ENCODE results near the gene TMEM62.
"Not testable (repeated sequence)": the region's sequence is repeated elsewhere in the genome, so short reads cannot be mapped to it uniquely, and the experiment has no call there.

Gene TMEM62

DNA sequence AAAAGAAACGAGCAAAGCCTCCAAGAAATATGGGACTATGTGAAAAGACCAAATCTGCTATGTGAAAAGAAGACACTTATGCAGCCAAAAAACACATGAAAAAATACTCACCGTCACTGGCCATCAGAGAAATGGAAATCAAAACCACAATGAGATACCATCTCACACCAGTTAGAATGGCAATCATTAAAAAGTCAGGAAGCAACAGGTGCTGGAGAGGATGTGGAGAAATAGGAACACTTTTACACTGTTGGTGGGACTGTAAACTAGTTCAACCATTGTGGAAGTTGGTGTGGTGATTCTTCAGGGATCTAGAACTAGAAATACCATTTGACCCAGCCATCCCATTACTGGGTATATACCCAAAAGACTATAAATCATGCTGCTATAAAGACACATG is 43.8 kb downstream of the TMEM62 start:
- not testable (repeated sequence) for DNase-seq (ENCODE audit: low read depth in 3 of 3)

DNA sequence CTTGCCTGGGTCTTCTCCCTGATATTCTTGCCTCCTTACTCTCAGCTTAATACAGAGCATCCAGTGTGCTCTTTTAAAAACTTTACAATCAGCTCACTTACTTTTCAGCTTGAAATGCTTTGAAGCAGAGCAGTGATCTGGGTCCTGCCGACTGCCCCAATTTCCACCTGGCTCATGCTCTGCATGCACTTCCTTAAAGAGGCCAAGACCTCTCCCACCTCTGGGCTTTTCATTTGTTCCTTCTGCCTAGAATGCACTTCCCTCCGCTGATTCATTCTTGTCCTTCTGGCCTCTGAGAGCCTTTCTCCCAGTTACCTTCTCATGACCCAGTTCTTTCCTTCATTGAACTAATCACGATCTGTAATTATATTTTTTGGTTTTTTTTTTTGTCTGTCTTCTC is 49.9 kb downstream of the TMEM62 start:
- DNase-seq (ENCODE audit: low read depth in 3 of 3): no peak

DNA sequence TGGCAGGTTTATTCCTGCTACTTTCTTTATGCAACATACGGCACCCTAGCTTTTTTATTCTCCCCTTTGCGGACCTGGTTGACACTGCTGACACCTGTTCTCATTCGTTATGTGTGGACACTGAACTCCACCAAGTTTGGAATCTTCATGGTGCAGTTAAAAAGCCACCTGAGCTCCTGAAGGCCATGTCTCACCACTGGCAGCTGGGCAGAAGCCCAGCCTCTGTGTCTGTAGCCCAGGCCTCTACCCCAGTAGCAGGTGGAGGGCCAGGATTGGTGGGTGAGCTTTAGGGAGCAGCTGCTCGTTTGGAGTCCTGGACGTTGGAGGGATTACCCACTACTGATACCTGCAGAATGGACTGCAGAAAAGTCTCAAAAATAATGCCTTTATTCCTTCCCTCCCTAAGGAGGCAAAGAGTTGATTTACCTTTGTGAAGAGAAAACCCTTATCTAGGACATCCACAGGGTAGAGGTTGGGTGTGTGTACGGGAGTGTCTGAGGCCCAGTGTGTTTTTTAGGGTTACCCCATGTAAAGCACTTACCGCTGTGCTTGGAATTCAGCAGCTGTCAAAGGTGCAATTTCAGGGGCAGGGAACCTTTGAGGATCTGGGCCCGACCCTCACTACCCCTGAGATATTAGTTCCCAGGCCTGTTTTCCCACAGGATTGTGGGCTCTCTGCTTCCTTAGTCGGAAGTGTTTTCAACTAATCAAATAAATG is 51.2 kb downstream of the TMEM62 start:
- no peak for DNase-seq (ENCODE audit: low read depth in 3 of 3)

DNA sequence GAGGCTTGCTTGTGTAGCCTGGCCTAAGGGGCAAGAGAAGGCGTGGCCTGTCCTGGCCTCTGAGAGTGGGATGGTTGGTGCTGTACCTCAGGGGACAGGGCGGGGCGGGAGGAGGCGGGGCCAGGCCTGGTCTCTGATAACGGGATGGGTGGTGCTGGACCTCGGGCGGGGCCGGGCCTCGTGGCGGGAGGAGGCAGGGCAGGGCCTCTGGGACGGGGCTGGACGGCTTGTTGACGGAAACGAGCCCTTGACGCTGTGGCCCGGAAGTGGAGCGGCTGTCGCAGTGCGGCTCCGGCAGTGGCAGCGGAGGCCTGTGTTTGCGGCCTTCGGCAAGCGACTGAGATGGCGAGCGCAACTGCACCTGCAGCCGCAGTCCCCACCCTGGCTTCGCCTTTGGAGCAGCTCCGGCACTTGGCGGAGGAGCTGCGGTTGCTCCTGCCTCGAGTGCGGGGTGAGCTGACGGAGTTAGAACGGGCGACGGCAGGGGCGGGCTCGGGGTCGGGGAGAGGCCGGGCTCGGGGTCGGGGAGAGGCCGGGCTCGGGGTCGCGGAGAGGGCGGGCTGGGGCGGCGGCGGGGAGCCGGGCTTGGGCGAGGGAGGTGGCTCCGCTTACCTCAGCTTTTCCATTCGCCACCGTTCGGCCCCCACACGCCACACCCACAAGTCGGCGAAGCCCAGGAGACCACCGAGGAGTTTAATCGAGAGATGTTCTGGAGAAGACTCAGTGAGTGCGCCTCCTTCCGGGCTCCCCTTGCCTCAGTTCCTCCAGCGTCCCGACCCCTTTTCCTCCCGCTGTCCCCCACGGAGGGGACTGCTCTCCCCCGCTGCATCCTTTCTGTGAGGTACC is 52.0 kb downstream of the TMEM62 start, which contains the start of gene CCNDBP1:
Gene CCNDBP1 (plus strand): TSS at position 247 of the 846 bp plus-strand sequence. CDS start 96 bp downstream, at position 343.
- DNase-seq (ENCODE audit: low read depth in 3 of 3): peak; percentile 82 to 94 (median 85)

DNA sequence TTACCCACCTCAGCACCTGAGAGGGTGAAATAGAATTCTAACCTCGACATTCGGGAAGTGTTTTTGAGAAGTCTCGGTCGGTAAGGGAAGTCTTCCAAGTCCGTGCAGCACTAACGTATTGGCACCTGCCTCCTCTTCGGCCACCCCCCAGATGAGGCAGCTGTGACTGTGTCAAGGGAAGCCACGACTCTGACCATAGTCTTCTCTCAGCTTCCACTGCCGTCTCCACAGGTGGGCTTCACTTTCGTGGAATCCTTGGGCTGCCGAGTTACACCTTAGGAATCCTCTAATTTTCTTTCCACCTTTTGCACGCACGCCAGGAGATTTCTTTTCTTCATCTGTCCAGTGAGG is 52.6 kb downstream of the TMEM62 start:
- DNase-seq (ENCODE audit: low read depth in 3 of 3): peak in 1 of 3 donors; percentile 32

DNA sequence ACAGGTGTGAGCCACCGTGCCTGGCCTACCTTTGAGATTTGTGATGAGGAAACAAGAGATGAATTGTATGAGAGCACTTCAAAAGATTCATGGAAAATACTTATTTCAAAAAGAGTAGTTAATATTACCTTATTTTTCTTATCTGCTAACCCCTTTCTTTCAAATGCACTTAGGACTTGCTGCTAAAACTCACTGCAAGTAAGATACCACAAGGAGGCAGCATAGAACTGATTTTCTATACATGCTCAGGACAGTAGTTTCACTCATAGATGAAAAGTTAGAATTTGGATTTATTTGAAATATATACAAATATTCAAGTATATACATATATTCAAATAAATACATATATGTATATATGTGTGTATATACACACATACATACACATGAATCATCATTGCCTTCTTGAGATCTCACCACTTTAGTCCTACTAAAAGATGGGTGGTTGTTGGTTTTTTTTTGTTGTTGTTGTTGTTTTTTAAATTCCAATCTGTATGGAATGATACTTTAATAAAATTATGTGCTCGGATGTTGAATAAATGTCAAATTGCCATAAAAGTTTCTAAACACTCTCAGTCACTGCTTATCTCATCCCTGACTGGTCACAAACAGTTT is 54.3 kb downstream of the TMEM62 start:
- DNase-seq (ENCODE audit: low read depth in 3 of 3): no peak

DNA sequence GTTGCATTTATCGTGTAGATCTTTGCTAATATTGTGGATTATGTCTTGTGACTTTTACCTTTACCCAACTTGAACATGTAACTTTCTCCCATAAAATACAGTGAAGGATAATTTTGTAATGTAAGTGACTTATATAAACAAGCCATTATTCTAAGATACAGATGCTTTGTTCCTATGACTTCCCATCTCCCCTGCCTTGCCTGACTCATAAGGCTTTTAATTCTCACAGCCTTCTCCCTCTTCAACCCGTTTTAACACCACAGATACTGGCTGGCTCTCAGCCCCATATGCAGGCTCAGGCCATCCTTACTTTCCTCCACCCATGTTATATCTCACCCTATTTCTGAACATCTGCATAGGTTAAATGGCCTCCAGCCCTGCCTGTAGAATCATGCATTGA is 55.9 kb downstream of the TMEM62 start:
- DNase-seq (ENCODE audit: low read depth in 3 of 3): no peak

DNA sequence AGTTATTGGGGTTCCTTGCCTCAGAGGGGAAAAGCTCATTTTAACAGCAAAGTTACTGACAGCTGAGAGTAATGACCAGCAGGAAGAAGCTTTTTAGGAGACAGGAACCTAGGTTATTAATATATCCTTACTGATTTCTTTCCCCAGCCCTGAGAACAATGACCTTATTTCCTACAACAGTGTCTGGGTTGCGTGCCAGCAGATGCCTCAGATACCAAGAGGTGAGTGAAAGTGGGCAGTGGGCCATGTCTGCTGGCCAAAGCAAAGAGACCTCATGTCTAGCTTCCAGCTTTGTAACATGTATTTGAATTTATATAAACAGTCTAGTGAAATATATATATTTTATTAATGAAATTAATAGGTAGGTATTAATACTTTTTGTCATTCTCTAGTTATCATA is 56.8 kb downstream of the TMEM62 start:
- no peak for DNase-seq (ENCODE audit: low read depth in 3 of 3)

DNA sequence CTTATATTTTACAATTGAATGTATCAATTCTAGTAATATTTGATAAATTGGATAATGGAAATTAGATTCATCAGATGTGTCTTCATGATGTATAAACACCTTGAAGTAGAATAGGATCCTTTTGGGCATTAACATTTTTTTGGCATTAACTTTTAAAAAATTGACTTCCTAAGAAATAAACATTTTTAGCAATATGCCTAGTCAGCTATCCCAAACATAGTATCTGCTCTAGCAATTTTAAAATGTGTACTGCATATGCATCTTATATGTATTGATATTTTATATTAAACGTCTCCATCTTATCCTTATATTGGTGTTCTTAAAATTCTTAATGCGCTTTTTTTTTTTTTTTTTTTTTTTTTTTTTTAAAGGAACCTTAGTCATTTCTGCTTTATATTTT is 60.3 kb downstream of the TMEM62 start:
- no peak for DNase-seq (ENCODE audit: low read depth in 3 of 3)

DNA sequence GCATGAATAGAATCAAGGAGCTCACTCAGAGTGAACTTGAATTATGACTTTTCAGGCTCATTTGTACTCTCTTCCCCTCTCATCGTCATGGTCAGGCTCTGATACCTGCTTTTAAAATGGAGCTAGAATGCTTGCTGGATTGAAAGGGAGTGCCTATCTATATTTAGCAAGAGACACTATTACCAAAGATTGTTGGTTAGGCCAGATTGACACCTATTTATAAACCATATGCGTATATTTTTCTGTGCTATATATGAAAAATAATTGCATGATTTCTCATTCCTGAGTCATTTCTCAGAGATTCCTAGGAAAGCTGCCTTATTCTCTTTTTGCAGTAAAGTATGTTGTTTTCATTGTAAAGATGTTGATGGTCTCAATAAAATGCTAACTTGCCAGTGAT is 61.4 kb downstream of the TMEM62 start:
- no peak for DNase-seq (ENCODE audit: low read depth in 3 of 3)

DNA sequence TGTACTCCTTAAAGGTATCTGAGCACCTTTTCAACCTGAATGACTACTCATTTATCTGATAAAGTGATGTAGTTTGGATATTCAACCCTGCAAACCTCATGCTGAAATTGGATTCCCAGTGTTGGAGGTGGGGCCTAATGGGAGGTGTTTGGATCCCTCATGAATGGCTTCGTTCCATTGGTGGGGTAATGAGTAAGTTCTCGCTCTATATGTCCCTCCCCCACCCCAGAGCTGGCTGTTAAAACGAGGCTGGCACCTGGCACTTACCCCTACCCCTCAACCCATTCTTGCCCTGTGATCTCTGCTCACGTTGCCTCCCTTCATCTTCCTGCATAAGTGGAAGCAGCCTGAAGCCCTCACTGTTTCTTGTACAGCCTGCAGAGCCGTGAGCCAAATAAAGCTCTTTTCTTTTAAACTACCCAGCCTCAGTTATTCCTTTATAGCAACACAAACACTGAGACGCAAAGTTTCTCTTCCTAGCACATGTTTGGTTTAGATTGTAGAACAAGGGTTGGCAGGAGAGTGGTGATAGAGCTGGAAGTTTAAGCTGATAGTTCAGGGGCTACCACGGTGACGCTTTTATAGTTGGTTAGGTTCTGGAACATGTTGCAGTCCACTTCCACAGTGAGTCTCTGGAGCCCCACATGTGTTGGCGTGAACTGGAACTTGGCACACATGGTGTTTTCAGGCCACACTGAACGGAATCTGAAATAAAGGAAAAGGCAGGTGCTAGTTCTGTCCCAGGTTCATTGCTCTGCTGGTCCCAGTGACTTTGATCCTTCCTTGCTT is 63.6 kb downstream of the TMEM62 start:
- no peak for DNase-seq (ENCODE audit: low read depth in 3 of 3)

DNA sequence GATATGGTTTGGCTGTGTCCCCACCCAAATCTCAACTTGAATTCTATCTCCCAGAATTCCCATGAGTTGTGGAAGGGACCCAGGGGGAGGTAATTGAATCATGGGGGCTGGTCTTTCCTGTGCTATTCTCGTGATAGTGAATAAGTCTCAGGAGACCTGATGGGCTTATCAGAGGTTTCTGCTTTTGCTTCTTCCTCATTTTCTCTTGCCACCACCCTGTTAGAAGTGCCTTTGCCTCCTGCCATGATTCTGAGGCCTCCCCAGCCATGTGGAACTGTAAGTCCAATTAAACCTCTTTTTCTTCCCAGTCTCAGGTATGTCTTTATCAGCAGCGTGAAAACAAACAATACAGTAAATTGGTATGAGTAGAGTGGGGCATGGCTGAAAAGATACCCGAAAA is 64.4 kb downstream of the TMEM62 start:
- DNase-seq (ENCODE audit: low read depth in 3 of 3): not testable (repeated sequence)

DNA sequence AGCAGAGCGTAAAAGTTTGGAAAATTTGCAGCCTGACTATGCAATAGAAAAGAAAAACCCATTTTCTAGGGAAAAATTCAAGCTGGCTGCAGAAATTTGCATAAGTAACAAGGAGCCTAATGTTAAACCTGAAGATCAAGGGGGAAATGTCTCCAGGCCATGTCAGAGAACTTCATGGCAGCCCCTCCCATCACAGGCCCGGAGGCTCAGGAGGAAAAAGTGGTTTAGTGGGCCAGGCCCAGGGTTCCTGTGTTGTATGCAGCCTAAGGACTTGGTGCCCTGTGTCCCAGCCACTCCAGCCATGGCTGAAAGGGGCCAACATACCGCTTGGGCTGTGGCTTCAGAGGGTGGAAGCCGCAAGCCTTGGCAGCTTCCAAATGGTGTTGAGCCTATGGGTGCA is 65.2 kb downstream of the TMEM62 start:
- not testable (repeated sequence) for DNase-seq (ENCODE audit: low read depth in 3 of 3)

DNA sequence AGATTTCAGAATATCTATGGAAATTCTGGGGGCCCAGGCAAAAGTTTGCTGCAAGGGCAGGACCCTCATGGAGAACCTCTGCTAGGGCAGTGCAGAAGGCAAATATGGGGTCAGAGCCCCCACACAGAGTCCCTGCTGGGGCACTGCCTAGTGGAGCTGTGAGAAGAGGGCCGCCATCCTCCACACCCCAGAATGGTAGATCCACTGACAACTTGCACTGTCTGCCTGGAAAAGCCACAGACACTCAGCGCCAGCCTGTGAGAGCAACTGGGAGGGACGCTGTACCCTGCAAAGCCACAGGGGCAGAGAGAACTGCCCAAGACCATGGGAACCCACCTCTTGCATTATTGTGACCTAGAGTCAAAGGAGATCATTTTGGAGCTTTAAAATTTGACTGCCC is 65.6 kb downstream of the TMEM62 start:
- no peak for DNase-seq (ENCODE audit: low read depth in 3 of 3)

DNA sequence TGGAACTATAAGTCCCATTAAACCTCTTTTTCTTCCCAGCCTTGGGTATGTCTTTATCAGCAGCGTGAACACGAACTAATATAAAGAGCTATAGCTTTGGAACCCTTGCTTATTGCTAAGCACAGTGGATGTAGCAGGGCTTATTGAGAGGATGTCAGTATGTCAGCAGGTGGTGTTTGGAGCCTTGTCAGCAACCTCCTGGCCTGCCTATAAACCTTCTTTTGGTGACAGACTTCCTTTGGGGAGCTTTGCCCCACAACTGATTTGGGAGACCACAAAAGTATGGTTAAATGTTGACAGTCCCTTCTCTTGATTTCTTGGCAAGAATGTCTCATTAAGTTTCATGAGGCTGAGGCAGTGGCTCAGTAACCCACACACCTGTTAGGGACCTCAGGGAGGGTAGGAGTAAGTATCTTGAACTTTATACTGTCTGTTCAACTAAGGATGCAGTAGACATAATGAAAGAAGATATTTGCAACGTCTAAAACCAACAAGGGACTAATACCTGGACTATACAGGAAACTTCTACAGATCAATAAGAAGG is 66.6 kb downstream of the TMEM62 start:
- DNase-seq (ENCODE audit: low read depth in 3 of 3): no peak

DNA sequence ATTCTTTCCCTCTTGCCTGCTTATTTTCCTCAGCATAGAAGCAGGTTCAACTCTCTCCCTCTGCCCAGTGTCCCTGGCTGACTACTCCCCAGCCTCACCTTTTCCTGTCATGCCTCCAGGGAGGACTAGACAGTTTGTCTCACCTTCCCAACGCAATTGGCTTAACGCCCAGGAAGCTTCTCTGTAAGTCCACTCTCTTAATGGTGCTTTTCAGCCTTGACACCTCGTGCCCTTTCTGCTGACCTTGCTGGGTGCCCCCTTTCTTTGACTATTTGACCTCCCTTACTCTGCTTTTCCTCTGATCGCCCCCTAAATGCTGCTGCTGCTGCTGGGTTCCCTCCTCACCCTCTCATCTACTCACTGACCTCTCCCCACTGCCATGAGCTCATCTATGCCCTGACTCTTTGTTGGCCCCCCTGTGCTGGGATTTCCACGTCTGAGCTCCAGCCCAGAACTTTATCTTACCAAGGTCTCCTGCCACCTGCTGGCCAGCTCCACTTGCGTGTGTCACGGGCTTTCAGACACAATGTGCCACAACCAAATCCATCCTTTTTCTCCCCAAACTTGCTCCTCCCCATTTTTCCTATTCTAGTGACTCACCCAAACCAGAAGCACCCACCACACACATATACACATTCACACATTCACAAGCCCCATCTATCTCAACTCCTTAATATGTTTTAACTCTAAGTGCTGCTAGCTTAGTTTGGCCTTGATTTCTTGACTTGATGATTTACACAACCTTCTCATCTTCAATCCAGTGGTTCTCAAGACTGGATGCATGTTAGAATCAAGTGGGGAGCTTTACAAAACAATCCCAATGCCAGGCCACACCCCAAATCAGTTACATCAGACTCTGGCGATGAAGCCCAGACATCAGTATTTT is 70.9 kb downstream of the TMEM62 start:
- DNase-seq (ENCODE audit: low read depth in 3 of 3): peak in 2 of 3 donors; percentile 13 to 39

DNA sequence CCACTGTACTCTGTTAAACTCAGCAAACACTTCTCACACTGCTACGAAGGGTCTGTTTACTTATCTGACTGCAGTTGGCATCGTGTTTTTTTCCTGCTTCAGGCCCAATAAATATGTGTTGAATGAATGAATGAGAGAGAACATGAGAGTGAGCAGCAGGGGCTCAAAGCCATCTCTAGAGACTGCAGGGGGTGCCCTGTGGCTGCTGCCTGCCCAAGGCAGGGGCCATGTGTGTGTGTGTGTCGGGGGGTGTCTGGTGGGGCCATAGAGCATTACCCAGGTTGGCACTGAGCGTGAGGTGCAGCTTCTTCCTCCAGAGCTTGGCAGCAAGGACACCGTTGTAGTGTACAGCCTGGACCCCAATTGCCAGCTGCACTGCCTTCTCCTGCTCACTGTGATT is 72.7 kb downstream of the TMEM62 start:
- no peak for DNase-seq (ENCODE audit: low read depth in 3 of 3)

DNA sequence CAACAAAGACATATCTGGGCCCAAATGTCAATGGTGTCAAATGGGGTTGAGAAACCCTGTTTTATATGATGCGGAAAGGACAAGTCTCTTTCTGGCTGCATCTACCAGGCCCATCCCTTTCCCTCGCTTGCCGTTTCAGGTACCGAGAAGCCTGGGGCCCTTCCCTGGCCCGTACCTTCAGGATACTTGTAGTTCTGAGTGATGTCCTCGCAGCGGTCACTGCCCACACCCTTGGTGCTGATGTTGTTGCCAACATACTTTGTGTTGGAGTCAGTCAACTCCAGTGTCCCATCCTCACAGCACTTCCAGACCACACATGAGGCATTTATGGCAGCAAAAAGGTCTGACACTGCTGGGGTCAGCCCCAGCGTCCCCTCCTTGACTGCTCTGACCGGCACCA is 73.6 kb downstream of the TMEM62 start:
- no peak for DNase-seq (ENCODE audit: low read depth in 3 of 3)

DNA sequence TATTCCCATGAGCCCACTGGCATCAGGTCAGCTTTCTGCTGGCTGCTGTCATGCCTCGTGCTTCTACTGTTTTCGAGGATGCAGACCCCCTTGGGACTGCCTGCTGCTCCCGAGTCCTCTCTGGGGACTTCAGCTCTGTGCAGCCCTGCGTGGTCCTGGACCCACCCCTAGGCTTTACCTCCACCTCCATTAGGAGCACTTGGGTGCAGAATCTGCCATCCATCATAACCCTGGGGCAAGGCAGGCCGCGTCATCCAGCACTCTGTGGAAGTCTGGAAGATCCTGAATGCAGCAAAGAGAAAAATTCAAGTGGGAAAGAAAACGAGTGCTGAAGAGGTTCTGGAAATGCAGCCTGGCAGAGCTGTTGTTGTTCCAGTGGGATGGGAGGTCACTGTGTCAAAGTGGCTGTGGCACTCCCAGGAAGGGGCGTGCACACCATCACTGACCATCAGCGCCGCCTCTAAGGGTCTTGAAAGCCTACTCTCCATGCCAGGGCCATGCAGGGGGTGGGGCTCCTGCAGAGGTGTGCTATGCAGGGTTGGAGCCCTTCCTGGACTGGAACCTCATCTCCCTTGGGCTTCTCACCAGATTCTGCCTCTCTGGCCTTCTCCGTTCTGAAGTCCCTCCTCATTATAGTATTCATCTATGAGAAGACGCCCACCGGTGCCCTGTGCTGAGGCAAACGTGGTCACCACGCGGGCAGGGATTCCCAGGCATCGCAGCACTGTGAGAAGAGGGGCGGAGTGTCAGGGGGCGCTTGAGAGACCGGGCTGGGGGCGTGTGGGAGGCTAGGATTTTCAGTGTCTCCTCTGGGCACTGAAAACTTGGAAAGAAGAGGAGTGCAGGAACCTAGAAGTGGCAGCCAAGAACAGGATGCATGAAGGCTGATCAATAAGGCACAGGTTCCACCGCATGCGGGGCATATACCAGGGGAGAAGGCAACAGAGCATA is 74.9 kb downstream of the TMEM62 start:
- DNase-seq (ENCODE audit: low read depth in 3 of 3): no peak

All from stimulated activated CD4-positive, alpha-beta T cell treated with anti-CD3 and anti-CD28 coated beads, TNF-alpha, amount 100 ng/mL, for 48 hours (primary cell).